ENCODE measurements around the gene SRPK2.

Gene SRPK2

DNA sequence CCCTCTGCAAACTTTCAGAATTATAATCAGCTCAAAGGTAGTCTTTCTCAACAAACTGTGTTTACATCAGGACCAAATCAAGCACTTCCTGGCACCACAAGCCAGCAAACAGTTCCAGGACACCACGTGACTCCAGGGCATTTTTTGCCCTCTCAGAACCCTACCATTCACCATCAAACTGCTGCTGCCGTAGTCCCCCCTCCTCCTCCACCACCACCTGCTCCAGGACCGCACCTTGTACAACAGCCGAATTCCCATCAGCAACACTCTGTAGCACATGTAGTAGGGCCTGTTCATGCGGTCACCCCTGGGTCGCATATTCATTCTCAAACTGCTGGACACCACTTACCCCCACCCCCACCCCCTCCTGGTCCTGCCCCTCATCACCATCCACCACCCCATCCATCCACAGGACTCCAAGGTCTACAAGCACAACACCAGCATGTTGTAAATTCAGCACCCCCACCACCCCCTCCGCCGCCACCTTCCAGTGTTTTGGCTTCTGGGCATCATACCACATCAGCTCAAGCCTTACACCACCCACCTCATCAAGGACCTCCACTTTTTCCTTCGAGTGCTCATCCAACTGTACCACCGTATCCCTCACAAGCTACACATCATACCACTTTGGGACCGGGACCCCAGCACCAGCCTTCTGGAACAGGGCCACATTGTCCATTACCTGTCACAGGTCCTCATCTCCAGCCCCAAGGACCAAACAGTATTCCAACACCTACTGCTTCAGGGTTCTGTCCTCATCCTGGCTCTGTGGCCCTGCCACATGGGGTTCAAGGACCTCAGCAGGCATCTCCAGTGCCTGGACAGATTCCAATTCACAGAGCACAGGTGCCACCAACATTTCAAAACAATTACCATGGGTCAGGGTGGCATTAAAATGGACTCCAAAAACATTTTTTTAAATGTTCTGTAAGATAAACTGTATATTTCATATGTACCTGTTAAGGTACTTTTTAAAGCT lies 276.0 kb downstream of the SRPK2 start:
- DNase-seq (ENCODE audit: insufficient read length, low spot score) (no peak), FAIRE-seq (no peak)

DNA sequence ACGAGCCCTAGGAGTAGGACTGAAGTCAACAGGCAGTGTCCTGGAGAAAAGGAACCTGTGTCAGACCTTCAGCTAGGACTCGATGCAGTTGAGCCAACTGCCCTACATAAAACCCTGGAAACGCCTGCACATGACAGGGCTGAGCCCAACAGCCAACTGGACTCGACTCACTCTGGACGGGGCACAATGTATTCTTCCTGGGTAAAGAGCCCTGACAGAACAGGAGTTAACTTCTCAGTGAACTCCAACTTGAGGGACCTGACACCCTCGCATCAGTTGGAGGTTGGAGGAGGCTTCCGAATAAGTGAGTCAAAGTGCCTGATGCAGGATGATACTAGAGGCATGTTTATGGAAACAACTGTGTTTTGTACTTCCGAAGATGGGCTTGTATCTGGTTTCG lies 281.3 kb downstream of the SRPK2 start:
- FAIRE-seq: no peak
- no peak for DNase-seq (ENCODE audit: insufficient read length, low spot score)

DNA sequence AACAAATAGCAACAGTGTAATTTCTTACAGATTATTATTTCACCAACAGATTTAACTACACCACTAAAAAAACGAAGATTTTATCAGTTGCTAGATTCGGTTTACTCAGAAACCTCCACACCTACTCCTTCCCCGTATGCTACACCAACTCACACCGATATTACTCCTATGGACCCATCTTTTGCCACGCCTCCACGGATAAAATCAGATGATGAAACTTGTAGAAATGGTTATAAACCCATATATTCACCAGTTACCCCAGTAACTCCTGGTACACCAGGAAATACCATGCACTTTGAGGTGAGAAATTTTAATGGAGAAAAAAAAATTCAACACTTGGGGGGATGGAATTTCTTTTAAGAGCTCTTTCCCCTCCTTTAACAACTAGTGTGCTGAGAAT lies 282.2 kb downstream of the SRPK2 start:
- no peak for DNase-seq (ENCODE audit: insufficient read length, low spot score)
- FAIRE-seq: no peak

DNA sequence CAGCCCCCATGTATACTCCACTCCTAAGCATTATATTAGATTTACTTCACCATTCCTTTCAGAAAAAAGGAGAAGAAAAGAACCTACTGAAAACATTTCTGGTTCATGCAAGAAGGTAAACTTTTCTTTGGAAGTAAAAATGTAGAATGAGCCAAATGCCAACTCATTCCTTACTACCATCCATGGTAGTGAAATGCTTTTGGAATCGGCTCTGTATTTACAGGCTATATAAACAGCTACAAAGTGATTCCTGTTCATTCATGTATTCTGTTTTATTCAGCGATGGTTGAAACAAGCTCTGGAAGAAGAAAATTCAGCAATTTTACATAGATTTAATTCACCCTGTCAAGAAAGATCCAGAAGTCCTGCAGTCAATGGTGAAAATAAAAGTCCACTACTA lies 283.1 kb downstream of the SRPK2 start:
- FAIRE-seq (no peak), DNase-seq (ENCODE audit: insufficient read length, low spot score) (no peak)

- FAIRE-seq (peak; percentile 66), DNase-seq (ENCODE audit: insufficient read length, low spot score) (no peak)
Measured at GRCh38 chr7:105102557-105103352, 286.0 kb downstream of the SRPK2 start.

DNA sequence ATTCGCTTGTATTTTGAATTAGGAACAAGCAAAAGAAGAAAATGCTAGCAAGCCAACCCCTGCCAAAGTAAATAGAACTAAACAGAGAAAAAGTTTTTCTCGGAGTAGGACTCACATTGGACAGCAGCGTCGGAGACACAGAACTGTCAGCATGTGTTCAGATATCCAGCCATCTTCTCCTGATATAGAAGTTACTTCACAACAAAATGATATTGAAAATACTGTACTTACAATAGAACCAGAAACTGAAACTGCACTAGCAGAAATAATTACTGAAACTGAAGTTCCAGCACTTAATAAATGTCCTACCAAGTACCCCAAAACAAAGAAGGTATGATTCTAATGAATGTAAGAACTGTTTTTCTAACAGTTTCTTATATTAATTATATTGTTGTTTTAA lies 286.9 kb downstream of the SRPK2 start:
- no peak for DNase-seq (ENCODE audit: insufficient read length, low spot score)
- peak; percentile 37 for FAIRE-seq

- peak; percentile 35 for FAIRE-seq
- no peak for DNase-seq (ENCODE audit: insufficient read length, low spot score)
Measured at GRCh38 chr7:105098863-105099515, 289.7 kb downstream of the SRPK2 start.

DNA sequence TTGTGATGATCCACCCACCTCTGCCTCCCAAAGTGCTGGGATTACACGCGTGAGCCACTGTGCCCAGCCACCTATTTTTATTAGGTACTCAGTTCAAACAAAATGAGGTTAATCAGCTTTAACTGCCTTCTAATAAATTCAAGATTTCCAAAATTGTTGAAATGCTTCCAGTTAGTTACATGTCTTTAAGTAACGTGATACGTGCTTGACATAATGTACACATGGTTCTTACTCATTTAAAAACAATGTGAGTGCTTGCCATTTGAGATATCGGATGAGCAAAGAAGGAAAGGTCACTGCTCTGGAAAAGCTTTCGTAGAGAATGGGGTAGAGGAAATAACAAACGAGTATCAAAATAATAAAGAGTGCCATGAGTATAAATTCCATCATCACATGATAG lies 291.1 kb downstream of the SRPK2 start:
- DNase-seq (ENCODE audit: insufficient read length, low spot score) (no peak), FAIRE-seq (no peak)

DNA sequence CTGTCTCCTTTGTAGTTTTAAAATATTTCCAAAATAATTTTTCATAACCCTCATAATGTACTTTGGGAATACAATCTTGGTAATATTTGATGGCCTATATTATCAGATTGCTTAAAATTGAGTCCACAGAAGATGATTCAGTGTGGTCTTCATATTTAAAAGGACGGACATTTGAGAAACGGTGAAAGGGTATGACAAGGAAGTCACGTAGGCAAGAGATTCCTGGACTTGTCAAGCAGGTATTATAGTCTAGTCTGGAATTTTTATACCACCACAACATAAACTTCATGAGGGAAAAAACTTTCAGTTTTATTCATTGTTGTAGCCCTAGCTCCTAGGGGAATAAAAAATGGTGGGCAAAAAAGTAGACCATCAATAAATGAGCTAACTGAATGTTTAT lies 292.4 kb downstream of the SRPK2 start:
- FAIRE-seq: no peak
- no peak for DNase-seq (ENCODE audit: insufficient read length, low spot score)

GRCh38 chr7:105094966-105095365 lies 293.8 kb downstream of the SRPK2 start:
- DNase-seq (ENCODE audit: insufficient read length, low spot score) (no peak), FAIRE-seq (no peak)

GRCh38 chr7:105088456-105088855 lies 300.3 kb downstream of the SRPK2 start:
- FAIRE-seq (peak; percentile 11), DNase-seq (ENCODE audit: insufficient read length, low spot score) (no peak)

DNA sequence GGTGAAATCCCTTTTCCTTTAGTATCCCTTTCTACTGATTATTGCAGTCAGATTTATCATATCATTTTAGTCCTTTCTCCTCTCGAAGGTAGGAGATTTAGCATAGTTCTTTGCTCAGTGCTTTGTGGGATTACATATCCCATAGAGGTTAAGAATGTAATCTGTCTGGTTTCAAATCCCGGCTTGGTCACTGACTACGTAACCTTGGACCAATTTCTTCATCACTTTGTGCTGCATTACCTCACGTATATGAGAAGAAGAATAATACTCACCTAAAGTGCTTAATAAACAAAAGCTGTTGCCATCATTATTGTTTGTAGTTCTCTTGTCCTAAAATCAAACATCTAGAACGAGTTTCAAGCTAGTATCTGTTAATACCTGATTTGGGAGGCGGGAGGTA lies 300.7 kb downstream of the SRPK2 start:
- DNase-seq (ENCODE audit: insufficient read length, low spot score) (no peak), FAIRE-seq (no peak)

DNA sequence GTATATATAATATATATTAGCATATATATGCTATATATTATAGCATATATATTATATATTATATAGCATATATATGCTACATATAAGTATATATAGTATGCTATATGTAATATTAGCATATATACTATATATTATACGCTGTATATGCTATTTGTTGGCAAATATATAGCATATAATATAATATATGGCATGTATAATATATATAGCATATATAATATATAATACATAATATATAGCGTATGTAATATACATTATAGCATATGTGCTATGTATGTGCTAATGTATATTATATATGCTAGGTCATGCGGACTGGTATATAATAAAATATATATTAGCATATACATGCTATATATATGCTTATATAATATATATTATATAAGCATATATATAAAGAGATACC lies 301.9 kb downstream of the SRPK2 start:
- FAIRE-seq (no peak), DNase-seq (ENCODE audit: insufficient read length, low spot score) (no peak)

- DNase-seq (ENCODE audit: insufficient read length, low spot score) (no peak), FAIRE-seq (no peak)
Measured at GRCh38 chr7:105084581-105084980, 304.1 kb downstream of the SRPK2 start.

GRCh38 chr7:105079348-105079747 lies 309.4 kb downstream of the SRPK2 start:
- DNase-seq (ENCODE audit: insufficient read length, low spot score): no peak

DNA sequence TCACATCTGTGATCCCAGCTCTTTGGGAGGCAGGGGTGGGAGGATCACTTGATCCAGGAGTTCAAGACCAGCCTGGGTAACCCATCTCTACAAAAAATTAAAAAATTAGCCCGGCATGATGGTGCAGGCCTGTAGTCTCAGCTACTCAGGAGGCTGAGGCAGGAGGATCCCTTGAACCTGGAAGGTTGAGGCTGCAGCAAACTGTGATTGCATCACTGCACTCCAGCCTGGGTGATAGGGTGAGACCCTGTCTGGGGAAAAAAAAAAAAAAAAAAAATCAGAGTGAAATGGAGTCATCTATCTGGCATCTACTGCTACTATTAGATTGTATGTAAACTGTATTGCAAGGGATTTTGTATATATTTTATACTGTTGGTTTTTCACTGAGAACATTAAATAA lies 315.6 kb downstream of the SRPK2 start:
- FAIRE-seq (no peak), DNase-seq (ENCODE audit: insufficient read length, low spot score) (no peak)

More at GRCh38 chr7:105079348-105079747, 309.4 kb downstream of the SRPK2 start:
- no peak for FAIRE-seq

DNA sequence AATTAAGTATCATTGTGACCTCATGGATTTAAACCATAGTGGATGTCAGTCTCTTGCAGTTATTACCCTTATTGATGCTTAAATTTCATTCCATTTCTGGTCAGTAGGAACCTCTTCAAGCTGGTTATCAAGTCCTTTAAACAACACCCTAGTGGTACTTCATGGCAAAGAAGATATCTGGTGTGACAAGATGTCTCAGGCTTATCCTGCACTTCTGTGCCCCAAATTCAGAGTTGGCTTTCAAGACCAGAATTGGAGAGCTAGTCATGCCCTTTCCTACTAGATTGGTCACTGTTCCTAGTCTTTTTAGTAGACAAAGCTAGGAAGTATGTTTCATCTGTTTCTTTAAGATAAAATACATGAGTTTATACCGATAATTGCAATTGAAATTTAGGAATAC lies 319.8 kb downstream of the SRPK2 start:
- DNase-seq (ENCODE audit: insufficient read length, low spot score): no peak
- no peak for FAIRE-seq

DNA sequence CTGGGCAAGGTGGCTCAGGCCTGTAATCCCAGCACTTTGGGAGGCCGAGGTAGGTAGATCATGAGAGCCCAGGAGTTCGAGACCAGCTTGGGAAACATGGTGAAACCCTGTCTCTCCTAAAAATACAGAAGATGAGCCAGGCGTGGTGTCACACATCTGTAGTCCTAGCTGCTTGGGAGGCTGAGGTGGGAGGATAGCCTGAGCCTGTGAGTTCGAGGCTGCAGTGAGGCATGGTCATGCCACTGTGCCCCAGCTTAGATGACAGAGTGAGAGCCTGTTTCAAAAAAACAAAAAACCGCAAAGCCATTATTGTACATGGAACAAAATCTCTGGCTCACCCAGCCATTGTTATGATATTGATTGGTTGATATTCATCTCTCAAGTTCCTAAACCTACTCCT lies 321.0 kb downstream of the SRPK2 start:
- DNase-seq (ENCODE audit: insufficient read length, low spot score) (no peak), FAIRE-seq (no peak)
